GM10266 (cell line): Measurements from ENCODE around the gene SLC9B2.

Experiments
- DNase-seq: peaks from one replicate; pipeline ENCODE4 v3.0.0; 2012; ENCODE audit errors: extremely low spot score
- CTCF ChIP-seq: IDR thresholded peaks from 2 replicates; pipeline ENCODE4 v1.5.1; 2012; ENCODE audit warnings: mild to moderate bottlenecking, low read depth; ENCODE audit not compliant: control insufficient read depth, insufficient read depth; ENCODE audit errors: missing control alignments

Gene SLC9B2

DNA sequence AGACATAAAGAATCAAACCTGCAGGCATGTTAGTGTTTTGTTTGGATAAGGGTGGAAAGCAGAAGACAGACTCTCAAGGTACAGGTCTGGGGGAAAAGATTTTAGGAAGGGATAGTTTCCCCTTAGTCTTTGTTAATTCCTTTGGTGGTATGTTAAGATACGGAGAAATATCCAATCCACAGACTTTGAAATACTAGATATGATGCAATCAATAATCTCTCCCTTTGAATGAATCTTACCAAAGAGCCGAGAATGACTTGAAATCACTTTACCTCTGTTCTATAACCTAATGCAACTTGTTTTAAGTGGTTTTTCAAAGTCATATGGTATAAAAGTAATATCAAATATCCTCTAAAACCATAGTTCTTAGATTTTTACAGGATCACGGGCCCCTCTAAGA lies 28.3 kb upstream of the SLC9B2 start:
- DNase-seq, result no peak
- TF ChIP-seq CTCF, result no peak

- TF ChIP-seq CTCF, result no peak
- no peak for DNase-seq
These were observed 24.1 kb upstream of the SLC9B2 start for GRCh38 chr4:103100691-103101090.

- peak; percentile 77 for DNase-seq
- TF ChIP-seq CTCF, result peak; percentile 70
These were observed 23.3 kb upstream of the SLC9B2 start, which contains the start of gene BDH2 for GRCh38 chr4:103099691-103100392. Gene BDH2 (minus strand): TSS chr4:103099834. CDS start chr4:103096254, 3,580 bp downstream.

- no peak for DNase-seq
- no peak for TF ChIP-seq CTCF
These were observed 22.3 kb upstream of the SLC9B2 start for GRCh38 chr4:103098756-103099440.

DNA sequence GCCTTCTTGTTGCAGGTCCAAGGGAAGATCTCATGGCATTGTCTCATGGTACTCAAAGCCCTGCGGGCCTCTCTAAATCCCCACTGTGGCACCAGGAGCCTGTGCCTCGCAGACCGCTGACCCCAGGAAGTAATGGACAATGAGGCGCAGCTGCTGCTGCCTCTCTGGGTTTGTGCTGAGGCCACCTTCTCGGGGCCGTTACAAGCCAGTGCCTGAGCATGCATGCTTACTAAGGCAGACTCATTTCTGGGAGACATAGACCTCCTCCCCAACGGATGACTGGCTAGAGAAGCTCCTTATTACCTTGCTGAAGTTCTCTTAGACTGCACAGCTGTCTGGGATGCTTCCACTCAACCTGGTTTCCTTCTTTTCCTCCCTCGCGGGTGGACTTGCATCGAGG lies 21.8 kb upstream of the SLC9B2 start:
- DNase-seq, result no peak
- TF ChIP-seq CTCF, result no peak

DNA sequence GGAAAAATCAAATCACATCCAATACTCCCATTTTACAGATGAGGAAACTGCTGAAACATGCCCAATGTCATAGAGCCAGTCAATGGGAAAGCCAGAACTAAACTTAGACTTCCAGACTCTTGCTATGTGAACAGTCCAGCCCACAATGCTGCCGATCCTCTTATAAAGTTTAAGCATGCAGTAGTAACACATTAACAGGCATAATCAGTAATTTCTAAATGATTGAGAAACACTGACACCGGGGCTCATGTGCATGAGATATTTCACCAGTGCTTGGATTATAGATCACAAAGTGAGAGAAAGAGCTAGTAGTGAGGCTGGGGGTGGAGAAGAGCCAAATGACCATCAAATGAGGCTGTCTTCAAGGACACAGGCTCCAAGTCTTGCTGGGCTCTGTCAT lies 20.6 kb upstream of the SLC9B2 start:
- TF ChIP-seq CTCF, result no peak
- no peak for DNase-seq

- TF ChIP-seq CTCF, result no peak
These were observed 18.5 kb upstream of the SLC9B2 start for GRCh38 chr4:103095080-103095479.

More at GRCh38 chr4:103095080-103095479, 18.5 kb upstream of the SLC9B2 start:
- DNase-seq, result no peak
